RKO (cell line): ENCODE results near the gene PPM1H.
A peak's percentile ranks its signal among the peaks of the same experiment; 100 is the strongest.
"Not testable (repeated sequence)": the region's sequence is repeated elsewhere in the genome, so short reads cannot be mapped to it uniquely, and the experiment has no call there.

Experiments
- DNase-seq: peaks from one replicate; pipeline ENCODE4 v3.0.0-alpha.2; 2016; ENCODE audit warnings: low spot score

PPM1H gene

GRCh38 chr12:62732861-62733427 lies 202.0 kb downstream of the PPM1H start:
- DNase-seq, result peak; percentile 32

GRCh38 chr12:62731055-62731820 lies 203.7 kb downstream of the PPM1H start:
- DNase-seq, result no peak

DNA sequence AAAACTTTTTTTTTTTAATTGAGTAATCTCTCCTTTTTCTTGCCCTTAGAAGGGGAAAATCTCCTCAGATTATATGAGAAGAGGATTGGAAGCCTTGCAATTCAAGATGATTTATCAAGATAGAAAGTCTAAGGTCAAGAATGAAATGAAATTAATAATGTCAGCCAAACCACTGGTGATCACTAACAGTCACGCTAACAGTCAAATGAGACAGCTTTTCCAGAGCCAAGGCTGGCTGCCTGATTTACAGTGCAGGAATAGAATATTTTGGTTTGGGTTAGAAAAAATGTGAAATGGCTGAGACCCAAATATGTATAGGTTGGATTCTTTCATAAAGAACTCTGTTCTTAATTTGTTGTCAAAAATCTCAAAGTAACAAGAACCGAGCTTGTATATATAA lies 204.3 kb downstream of the PPM1H start:
- no peak for DNase-seq

- not testable (repeated sequence) for DNase-seq
Measured at GRCh38 chr12:62729579-62730544, 205.1 kb downstream of the PPM1H start.

GRCh38 chr12:62728741-62729140 lies 206.2 kb downstream of the PPM1H start:
- no peak for DNase-seq

DNA sequence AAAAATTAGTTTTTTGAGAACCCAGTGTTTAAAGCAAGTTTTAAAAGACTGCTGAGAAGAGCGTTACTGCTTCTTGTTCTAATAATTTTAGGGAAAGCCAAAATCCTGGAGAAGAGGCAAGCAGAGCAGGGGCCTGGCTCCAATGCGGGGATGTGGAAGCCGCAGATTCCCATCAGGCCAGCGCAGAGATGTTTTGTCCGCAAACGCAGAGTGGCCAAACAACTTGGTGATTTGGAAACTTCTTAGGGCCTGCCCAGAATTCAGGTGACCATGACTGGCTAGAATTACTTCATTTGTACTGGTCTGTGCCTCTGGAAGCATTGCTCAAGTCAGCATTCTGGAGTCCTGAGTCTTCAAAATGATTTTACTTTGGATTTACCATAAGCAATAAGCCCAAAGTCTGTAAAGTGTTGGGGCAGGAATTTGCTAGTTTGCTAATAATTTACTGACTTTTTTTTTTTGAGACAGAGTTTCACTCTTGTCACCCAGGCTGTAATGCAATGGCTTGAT lies 208.4 kb downstream of the PPM1H start:
- no peak for DNase-seq

- no peak for DNase-seq
Measured at GRCh38 chr12:62725781-62726180, 209.2 kb downstream of the PPM1H start.

GRCh38 chr12:62724947-62725451 lies 210.0 kb downstream of the PPM1H start:
- peak; percentile 100 for DNase-seq

GRCh38 chr12:62724285-62724684 lies 210.7 kb downstream of the PPM1H start:
- DNase-seq, result no peak

- no peak for DNase-seq
Measured at GRCh38 chr12:62722971-62723680, 211.8 kb downstream of the PPM1H start.

DNA sequence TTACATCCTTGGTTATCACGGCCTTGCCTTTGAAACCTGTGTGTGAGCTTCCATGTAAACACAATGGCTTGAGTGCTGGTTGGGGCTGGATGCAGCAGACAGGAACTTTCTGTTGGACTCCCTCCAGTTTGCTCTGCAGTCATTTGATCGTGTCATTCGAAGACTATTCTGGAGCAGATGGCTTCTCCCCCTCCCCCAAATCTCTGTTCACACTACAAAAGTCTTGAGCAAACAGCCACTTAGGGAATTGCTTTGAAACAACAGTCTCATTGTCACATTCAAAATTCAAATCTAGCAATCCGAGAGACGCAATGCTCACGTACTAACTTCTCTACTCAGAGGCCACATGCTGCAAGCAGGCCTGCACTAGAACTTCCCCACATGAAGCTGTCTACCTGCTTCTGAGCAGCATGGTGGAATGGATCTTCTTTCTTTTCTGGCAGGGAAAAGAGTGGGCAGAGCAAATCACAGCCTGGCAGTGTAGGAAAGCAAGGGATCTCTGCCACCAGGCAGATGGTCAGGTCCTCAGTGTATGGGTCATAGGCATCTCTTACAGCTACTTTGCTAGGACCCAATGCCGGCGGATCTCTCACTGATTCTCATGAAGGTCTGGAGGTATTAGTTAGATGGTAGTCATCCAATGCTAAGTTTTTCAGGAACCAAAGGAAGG lies 214.2 kb downstream of the PPM1H start:
- no peak for DNase-seq

GRCh38 chr12:62720025-62720424 lies 214.9 kb downstream of the PPM1H start:
- no peak for DNase-seq

GRCh38 chr12:62718762-62719426 lies 216.1 kb downstream of the PPM1H start:
- DNase-seq, result no peak

GRCh38 chr12:62717643-62718042 lies 217.3 kb downstream of the PPM1H start:
- no peak for DNase-seq

- DNase-seq, result no peak
Measured at GRCh38 chr12:62716866-62717525, 218.0 kb downstream of the PPM1H start.

DNA sequence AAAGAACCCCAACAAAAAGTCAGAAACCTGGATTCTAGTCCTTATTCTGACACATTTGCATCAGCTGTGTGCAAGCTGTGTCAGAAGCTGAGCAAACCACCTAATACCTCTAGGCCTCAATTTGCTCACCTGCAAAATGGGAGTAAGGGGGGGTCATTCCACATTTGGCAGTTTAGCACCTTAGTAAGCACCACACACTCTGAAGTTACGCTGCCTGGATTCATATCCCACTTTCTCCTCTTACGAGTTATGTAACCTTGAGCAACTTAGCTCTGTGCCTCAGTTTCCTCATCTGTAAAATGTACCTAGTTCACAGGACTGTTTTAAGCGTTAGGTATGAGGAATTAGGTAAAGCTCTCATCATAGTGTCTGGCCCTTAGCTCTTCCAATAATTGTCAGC lies 218.9 kb downstream of the PPM1H start:
- DNase-seq, result no peak

GRCh38 chr12:62714774-62715721 lies 219.9 kb downstream of the PPM1H start:
- DNase-seq, result no peak

GRCh38 chr12:62714181-62714773 lies 220.7 kb downstream of the PPM1H start:
- DNase-seq, result no peak
